ENCODE data around the gene ZNF410. TPM values are rescaled to one million over a fixed set of nuclear protein-coding genes. Genes with fewer than 3 reads are reported as not detected.

The ZNF410 gene
- total RNA-seq, 4 donors from 2014 or later = 33.2 to 104 (median 45.9) TPM

GRCh38 chr14:73953731-73954130, 67.1 kb downstream of the ZNF410 start:
- DNase-seq = no peak
- H3K4me1 ChIP-seq = peaks cover 0 to 16% (median 8%) of the 10 kb centered on the region in 4 donors
- in situ Hi-C loops (cut with MboI; ENCODE audit: low pct_ligation_motif_present in 1 of 4, low pct_unique_long_range_greater_than_20kb in 1 of 4, low sequenced_read_pairs in 3 of 4) (no loop called here), intact Hi-C loops (cut with DNase I; ENCODE audit: low total_unique reads) (no loop called here)
- TF ChIP-seq EP300 (IDR thresholded peaks at IDR 0.05; ENCODE audit: low read depth) (no peak), POLR2A (IDR thresholded peaks at IDR 0.05) (no peak), CTCF (IDR thresholded peaks at IDR 0.05) (no peak), POLR2AphosphoS5 (IDR thresholded peaks at IDR 0.05) (no peak)
- H3K4me3 ChIP-seq = no peak overlapping the region
- WGBS, 2 donors (ENCODE audit: low coverage in 1 of 2) = 83 to 100% methylated on average over 1 of the region's 1 CpG
- peaks cover 0 to 30% (median 14%) of the 10 kb centered on the region in 4 donors for H3K36me3 ChIP-seq
- H3K27ac ChIP-seq = no peak overlapping the region
- H3K9me3 ChIP-seq = no peaks in the 10 kb centered on the region
- no peaks in the 10 kb centered on the region for H3K27me3 ChIP-seq

DNA sequence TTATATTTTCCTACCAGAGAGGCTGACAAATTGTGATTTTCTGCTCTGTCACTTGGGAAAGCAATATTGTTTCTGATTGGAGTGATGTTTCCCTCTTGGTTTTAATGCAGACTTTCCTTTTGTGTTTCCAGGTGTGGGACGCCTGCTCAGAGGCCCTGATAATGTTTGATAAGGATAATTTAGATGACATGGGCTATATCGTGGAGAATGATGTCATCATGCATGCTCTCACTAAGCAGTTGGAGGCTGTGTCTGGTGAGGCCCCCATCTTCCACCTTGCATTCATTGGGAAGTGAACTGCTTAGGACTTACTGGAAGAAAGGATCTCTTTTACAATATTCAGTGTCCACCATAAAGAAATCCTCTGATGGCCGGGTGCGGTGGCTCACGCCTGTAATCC, 69.0 kb downstream of the ZNF410 start:
- H3K4me3 ChIP-seq = no peak overlapping the region
- TF ChIP-seq POLR2A (IDR thresholded peaks at IDR 0.05) = no peak
- TF ChIP-seq POLR2AphosphoS5 (IDR thresholded peaks at IDR 0.05) = no peak
- no peak for TF ChIP-seq CTCF (IDR thresholded peaks at IDR 0.05)
- TF ChIP-seq EP300 (IDR thresholded peaks at IDR 0.05; ENCODE audit: low read depth) = no peak
- in situ Hi-C loops (cut with MboI; ENCODE audit: low pct_ligation_motif_present in 1 of 4, low pct_unique_long_range_greater_than_20kb in 1 of 4, low sequenced_read_pairs in 3 of 4) = no loop called here
- 76 to 82% methylated on average over 2 to 5 of the region's 5 CpGs for WGBS, 2 donors (ENCODE audit: low coverage in 1 of 2)
- no peaks in the 10 kb centered on the region for H3K9me3 ChIP-seq
- peaks cover 0 to 7% (median 4%) of the 10 kb centered on the region in 4 donors for H3K4me1 ChIP-seq
- no peaks in the 10 kb centered on the region for H3K27me3 ChIP-seq
- intact Hi-C loops (cut with DNase I; ENCODE audit: low total_unique reads) = no loop called here
- peaks cover 0 to 50% (median 23%) of the 10 kb centered on the region in 4 donors for H3K36me3 ChIP-seq
- DNase-seq = no peak
- no peak overlapping the region for H3K27ac ChIP-seq

DNA sequence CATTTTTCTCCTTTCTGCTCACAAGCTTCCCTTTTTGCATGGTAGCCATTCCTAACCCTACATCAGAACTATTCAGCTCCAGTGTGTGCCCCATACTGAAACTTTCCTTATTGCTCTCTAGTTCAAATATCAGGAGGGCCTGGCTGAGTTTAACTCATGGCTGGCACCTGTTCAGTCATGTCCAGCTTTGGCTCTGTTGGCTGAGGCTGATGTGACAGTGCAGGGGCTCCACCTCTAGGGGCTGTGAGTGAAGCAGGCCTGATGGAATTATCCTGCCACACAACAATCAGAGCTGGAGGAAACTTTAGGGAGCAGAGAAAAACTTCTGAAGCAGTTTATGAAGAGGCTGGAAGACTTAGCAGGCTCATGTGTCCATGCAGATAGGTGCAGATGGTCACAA, 71.9 kb downstream of the ZNF410 start:
- Histone ChIP-seq H3K9me3 (no peaks in the 10 kb centered on the region), H3K27ac (no peak overlapping the region), H3K27me3 (no peaks in the 10 kb centered on the region), H3K4me1 (no peaks in the 10 kb centered on the region), H3K36me3 (peaks cover 0 to 74% (median 33%) of the 10 kb centered on the region in 4 donors), H3K4me3 (no peak overlapping the region)
- DNase-seq = no peak
- intact Hi-C loops (cut with DNase I; ENCODE audit: low total_unique reads) = no loop called here
- TF ChIP-seq POLR2AphosphoS5 (IDR thresholded peaks at IDR 0.05) (no peak), POLR2A (IDR thresholded peaks at IDR 0.05) (no peak), CTCF (IDR thresholded peaks at IDR 0.05) (no peak), EP300 (IDR thresholded peaks at IDR 0.05; ENCODE audit: low read depth) (no peak)
- in situ Hi-C loops (cut with MboI; ENCODE audit: low pct_ligation_motif_present in 1 of 4, low pct_unique_long_range_greater_than_20kb in 1 of 4, low sequenced_read_pairs in 3 of 4) = no loop called here

GRCh38 chr14:73961192-73961591, 74.5 kb downstream of the ZNF410 start:
- WGBS, 2 donors (ENCODE audit: low coverage in 1 of 2) = 86% methylated on average over 12 of the region's 12 CpGs; no CpG with 5 or more reads in 1 of the 2 donors
- Histone ChIP-seq H3K36me3 (peaks cover 0 to 81% (median 38%) of the 10 kb centered on the region in 4 donors), H3K9me3 (no peaks in the 10 kb centered on the region), H3K27ac (no peak overlapping the region), H3K4me3 (no peak overlapping the region), H3K27me3 (no peaks in the 10 kb centered on the region), H3K4me1 (no peaks in the 10 kb centered on the region)
- intact Hi-C loops (cut with DNase I; ENCODE audit: low total_unique reads) (no loop called here), in situ Hi-C loops (cut with MboI; ENCODE audit: low pct_ligation_motif_present in 1 of 4, low pct_unique_long_range_greater_than_20kb in 1 of 4, low sequenced_read_pairs in 3 of 4) (no loop called here)
- DNase-seq = no peak
- no peak for TF ChIP-seq EP300 (IDR thresholded peaks at IDR 0.05; ENCODE audit: low read depth)
- TF ChIP-seq POLR2AphosphoS5 (IDR thresholded peaks at IDR 0.05) = no peak
- no peak for TF ChIP-seq POLR2A (IDR thresholded peaks at IDR 0.05)
- no peak for TF ChIP-seq CTCF (IDR thresholded peaks at IDR 0.05)
